22Rv1 (cell line): Measurements from ENCODE around the gene EFCC1.

Source experiments
- H3K27ac ChIP-seq: fragments of 450-650 bp; 2 replicates; pipeline ENCODE4 v1.5.1; 2017
- ZFX ChIP-seq: fragments of 450-650 bp; IDR thresholded peaks from 2 replicates; pipeline ENCODE4 v1.6.1; 2017; ENCODE audit warnings: antibody characterized with exemption, borderline replicate concordance
- TF ChIP-seq, protein P1 (sequence below): fragments of 450-650 bp; IDR thresholded peaks from 2 replicates; pipeline ENCODE4 v1.5.1; 2017; ENCODE audit warnings: mild to moderate bottlenecking

The EFCC1 gene

DNA sequence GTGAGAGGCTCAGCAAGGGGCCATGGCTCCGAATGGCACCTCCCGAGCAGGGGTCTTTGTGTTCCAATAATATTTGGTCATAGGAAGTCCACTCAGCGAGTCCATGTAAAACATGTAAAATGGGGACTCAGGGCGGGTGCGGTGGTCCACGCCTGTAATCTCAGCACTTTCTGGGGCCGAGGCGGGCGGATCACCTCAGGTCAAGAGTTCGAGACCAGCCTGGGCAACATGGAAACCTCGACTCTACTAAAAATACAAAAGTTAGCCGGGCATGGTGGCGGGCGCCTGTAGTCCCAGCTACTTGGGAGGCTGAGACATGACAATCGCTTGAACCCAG is 26.4 kb downstream of the EFCC1 start:
- H3K27ac ChIP-seq: no peak overlapping the region
- TF ChIP-seq, protein P1, sequence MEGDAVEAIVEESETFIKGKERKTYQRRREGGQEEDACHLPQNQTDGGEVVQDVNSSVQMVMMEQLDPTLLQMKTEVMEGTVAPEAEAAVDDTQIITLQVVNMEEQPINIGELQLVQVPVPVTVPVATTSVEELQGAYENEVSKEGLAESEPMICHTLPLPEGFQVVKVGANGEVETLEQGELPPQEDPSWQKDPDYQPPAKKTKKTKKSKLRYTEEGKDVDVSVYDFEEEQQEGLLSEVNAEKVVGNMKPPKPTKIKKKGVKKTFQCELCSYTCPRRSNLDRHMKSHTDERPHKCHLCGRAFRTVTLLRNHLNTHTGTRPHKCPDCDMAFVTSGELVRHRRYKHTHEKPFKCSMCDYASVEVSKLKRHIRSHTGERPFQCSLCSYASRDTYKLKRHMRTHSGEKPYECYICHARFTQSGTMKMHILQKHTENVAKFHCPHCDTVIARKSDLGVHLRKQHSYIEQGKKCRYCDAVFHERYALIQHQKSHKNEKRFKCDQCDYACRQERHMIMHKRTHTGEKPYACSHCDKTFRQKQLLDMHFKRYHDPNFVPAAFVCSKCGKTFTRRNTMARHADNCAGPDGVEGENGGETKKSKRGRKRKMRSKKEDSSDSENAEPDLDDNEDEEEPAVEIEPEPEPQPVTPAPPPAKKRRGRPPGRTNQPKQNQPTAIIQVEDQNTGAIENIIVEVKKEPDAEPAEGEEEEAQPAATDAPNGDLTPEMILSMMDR: 0 out of 2 replicates have a peak, but pooled peaks have one; percentile 74
- TF ChIP-seq ZFX: no peak

DNA sequence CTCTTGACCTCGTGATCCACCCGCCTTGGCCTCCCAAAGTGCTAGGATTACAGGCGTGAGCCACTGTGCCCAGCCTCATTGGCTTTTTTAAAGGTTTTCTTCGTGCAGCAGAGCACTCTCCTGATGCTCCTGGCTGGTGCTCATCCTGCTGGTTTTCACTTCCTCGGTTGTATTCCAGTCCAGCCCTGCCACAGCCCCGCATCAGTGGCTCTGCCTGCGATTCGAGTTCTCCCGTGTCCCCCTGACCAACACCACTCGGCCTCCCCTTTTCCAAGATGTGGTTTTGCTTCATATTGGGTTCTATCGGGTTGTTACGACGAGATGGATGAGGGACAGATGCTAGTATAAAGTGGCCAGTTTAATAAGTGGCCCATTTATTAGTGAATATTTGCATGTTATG is 27.8 kb downstream of the EFCC1 start:
- TF ChIP-seq ZFX: no peak
- TF ChIP-seq, protein P1: no peak

DNA sequence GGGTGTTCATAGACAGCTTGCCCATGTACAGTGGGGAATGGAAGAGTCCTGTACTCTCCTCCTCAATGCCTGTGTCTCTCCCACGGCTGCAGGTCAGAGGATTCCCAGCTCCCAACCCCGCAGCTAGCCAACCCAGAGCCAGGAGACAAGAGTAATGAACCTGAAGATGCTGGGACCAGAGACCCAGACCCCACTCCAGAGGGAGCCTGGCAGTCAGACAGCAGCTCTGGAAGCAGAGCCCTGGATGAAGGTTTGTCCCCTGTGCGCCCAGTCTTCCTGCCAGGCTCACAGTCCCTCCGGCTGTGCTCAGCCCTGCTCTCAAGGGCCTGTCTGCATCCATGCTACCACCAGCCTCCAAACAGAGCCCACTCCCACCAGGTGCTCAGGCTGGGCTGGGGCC is 29.5 kb downstream of the EFCC1 start:
- TF ChIP-seq, protein P1: no peak
- no peak for TF ChIP-seq ZFX
- no peak overlapping the region for H3K27ac ChIP-seq

More for the DNA sequence above, 27.8 kb downstream of the EFCC1 start:
- H3K27ac ChIP-seq: no peak overlapping the region

DNA sequence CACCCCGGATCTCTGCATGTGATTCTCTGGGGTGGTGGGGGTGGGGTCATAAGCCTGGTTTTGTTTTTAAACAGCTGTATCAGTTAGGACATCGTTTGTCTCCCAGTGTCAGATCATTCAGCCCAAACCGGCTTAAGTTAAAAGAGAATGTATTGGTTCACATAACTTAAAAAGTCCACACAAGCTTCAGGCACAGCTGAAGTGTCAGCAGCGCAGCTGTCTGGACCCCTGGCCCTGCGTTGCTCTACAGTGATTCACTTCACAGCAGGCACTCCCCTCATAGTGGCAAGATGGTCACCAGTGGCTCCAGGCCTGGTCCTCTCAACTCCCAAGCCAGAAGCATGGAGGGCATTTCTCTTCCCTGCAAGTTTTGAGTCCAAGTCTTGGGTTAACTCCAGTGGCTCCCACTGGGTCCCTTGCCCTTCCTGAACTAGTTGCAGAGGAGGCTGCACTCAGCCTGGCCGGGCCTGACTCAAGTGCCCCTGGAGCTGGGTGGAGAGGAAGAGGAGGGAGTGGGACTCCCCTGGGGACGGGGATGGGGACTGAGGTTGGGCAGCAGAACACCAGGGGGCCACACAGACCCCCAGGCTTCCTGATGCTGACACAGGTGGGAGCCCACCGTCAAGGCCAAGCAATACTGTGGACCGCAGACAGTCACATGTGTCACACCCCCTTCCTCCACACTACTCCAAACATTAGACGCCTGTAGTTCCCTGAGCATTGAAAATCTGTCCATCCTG is 30.5 kb downstream of the EFCC1 start:
- no peak overlapping the region for H3K27ac ChIP-seq
- TF ChIP-seq, protein P1: no peak
- no peak for TF ChIP-seq ZFX

DNA sequence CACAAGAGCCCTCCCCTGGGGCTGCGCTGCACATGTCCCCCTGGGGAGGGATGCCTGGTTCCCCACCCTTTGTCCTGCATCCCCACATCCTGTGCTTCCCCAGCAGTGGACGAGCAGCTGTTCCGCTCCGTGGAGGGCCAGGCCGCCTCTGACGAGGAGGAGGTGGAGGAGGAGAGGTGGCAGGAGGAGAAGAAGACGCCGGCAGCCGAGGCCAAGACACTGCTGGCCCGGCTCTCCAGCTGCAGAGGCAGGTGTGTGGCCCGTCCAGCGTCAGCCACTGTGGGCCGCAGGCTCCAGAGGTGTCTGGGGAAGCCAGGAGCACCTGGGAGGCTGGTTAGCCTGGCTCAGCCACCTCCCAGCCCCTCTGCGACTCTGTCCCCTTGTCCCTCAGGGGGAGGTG is 31.6 kb downstream of the EFCC1 start:
- TF ChIP-seq, protein P1: no peak
- TF ChIP-seq ZFX: no peak

DNA sequence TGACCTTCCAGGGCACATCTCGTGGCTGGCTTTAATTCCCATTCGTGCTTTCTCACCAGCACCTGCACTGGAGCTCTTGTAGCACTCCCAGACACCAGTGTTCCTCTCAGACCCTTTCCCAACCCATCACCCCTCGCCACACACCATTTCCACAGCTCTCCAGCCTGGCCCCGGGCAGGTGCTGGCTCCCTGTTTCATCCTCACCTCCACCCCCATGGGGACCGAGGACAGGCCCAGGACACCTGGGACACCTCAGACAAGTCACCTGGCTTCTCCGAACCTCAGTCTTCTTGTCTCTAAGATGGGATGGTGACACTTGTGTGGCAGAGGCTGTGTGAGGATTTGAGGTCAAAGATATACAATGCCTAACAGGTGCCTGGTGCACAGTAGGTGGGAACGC is 32.0 kb downstream of the EFCC1 start:
- TF ChIP-seq ZFX: no peak
- TF ChIP-seq, protein P1: no peak

More for the DNA sequence above, 31.6 kb downstream of the EFCC1 start:
- H3K27ac ChIP-seq: no peak overlapping the region

DNA sequence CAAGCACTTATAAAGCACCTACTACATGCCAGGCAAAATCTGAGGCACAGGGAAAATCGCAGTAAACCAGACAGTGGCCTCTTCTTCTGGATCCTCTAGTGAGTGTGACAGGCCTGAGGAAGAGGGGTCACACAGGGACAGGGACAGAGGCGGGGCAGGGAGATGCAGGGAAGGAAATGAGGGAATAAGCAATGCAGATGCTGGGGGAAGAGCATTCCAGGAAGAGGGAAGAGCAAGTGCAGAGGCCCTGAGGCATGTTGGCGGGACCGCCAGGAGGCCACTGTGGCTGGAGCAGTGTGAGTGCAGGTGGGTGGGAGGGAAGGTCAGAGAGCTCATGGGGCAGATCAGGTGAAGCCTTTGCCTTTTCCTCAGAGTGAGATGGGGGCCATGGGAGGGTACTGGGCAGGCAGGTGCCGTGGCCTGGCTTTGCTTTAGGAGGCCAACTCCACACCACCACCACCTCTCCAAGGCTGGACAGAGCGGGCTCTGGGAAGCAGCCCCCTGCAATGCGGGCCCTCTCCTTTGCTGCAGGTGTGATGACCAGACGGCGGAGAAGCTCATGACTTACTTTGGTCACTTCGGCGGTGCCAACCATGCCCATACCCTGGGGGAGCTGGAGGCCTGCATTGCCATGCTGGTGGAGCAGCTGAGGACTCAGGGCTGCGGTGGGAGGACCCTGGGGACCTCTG is 32.7 kb downstream of the EFCC1 start:
- TF ChIP-seq, protein P1: no peak
- no peak for TF ChIP-seq ZFX
- H3K27ac ChIP-seq: no peak overlapping the region

More for the DNA sequence above, 32.0 kb downstream of the EFCC1 start:
- no peak overlapping the region for H3K27ac ChIP-seq
